ENCODE data around the gene CAMK2D.
A peak's percentile ranks its signal among the peaks of the same experiment; 100 is the strongest.

Gene CAMK2D

DNA sequence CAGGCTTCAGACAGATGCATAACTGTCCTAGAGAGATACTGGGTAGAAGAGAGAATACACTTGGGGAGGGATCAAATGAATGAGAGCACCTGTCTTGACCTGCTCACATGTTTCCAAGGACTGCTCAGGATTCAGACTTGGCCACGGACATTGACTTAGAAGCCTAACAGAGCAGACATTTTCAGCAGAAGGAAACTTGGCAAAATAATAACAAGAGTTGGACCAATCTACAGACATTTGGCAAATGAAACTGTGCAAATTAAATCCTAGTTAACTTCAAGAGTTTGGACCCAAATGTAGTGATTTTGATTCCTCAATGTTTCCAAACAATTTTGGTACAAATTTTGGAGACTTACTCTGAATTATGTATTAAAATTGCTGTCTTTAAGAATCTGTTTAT is 223.9 kb downstream of the CAMK2D start:
- TF ChIP-seq TAF1 (IDR thresholded peaks at IDR 0.05; ENCODE audit: low read depth, low read length): no peak
- no peak for TF ChIP-seq POLR2A (IDR thresholded peaks at IDR 0.05; ENCODE audit: low read depth, low read length)
- no peak for TF ChIP-seq POLR2AphosphoS5 (IDR thresholded peaks at IDR 0.05; ENCODE audit: low read depth, low read length)
- no peak for TF ChIP-seq SPI1 (IDR thresholded peaks at IDR 0.05; ENCODE audit: low read depth, low read length)
- TF ChIP-seq PAX5 (IDR thresholded peaks at IDR 0.05; ENCODE audit: insufficient read depth, low read length, severe bottlenecking): no peak
- no peak for TF ChIP-seq POU2F2 (IDR thresholded peaks at IDR 0.05; ENCODE audit: low read depth, low read length)
- DNase-seq (ENCODE audit: insufficient read length, low spot score): no peak
- no peak for FAIRE-seq

DNA sequence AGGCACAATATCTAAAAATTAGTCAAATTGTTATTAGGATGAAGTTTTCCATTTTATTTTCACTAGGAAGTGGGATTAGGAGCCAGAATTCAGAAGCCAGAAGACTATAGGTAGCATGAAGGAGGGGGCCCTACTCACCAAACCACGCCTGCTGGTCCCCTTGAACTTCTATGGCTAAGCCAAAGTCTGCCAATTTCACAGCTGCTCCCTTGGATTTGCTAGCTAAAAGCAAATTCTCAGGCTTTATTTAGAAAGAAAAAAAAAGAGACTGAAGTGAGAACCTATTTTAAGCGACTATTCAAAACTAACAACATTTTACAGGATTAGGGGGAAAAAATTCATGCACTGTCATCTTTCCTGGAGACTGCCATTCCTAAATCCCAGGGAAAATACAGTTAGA is 224.3 kb downstream of the CAMK2D start:
- FAIRE-seq (no peak), DNase-seq (ENCODE audit: insufficient read length, low spot score) (no peak)
- TF ChIP-seq SPI1 (IDR thresholded peaks at IDR 0.05; ENCODE audit: low read depth, low read length): no peak
- no peak for TF ChIP-seq POU2F2 (IDR thresholded peaks at IDR 0.05; ENCODE audit: low read depth, low read length)
- no peak for TF ChIP-seq TAF1 (IDR thresholded peaks at IDR 0.05; ENCODE audit: low read depth, low read length)
- TF ChIP-seq POLR2A (IDR thresholded peaks at IDR 0.05; ENCODE audit: low read depth, low read length): no peak
- TF ChIP-seq PAX5 (IDR thresholded peaks at IDR 0.05; ENCODE audit: insufficient read depth, low read length, severe bottlenecking): no peak
- TF ChIP-seq POLR2AphosphoS5 (IDR thresholded peaks at IDR 0.05; ENCODE audit: low read depth, low read length): no peak

DNA sequence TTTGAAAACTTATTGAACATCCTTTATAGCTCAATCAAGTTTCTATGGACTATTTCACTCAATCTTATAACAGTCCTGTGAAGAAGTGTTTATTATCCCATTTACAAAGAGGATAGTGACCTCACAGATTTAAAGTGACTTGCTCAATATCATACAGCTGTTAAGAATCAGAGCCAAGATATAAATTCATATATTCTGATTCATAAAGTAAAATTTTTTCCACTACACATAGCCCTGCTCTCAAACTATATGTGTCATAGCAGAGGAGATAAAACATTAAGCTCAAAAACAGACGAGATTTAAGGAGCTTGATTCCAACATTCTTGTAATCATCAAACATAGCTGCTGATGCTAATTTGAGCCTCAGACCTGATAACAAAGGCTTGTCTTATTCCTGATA is 226.8 kb downstream of the CAMK2D start:
- TF ChIP-seq POLR2A (IDR thresholded peaks at IDR 0.05; ENCODE audit: low read depth, low read length) (no peak), TAF1 (IDR thresholded peaks at IDR 0.05; ENCODE audit: low read depth, low read length) (no peak), POLR2AphosphoS5 (IDR thresholded peaks at IDR 0.05; ENCODE audit: low read depth, low read length) (no peak), PAX5 (IDR thresholded peaks at IDR 0.05; ENCODE audit: insufficient read depth, low read length, severe bottlenecking) (no peak), SPI1 (IDR thresholded peaks at IDR 0.05; ENCODE audit: low read depth, low read length) (no peak), POU2F2 (IDR thresholded peaks at IDR 0.05; ENCODE audit: low read depth, low read length) (no peak)
- DNase-seq (ENCODE audit: insufficient read length, low spot score) (no peak), FAIRE-seq (no peak)

DNA sequence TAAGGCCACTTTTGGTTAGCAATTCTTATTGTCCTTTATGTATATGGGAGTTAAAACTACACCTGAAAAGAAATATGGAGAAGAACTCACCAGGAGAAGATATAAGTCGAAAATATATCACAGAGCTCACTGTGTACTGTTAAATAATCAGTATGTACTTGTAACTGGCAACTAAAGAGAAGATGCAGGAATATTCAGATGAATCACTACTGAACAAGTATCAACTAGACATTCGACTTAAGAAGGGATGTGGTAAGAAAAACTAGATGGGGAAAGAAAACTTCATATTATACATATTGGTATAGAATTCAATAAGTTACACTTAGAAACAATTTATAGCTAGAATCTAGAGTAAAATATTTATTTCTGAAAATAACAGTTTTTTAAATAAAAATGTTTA is 230.0 kb downstream of the CAMK2D start:
- no peak for FAIRE-seq
- DNase-seq (ENCODE audit: insufficient read length, low spot score): no peak
- no peak for TF ChIP-seq SPI1 (IDR thresholded peaks at IDR 0.05; ENCODE audit: low read depth, low read length)
- TF ChIP-seq POLR2A (IDR thresholded peaks at IDR 0.05; ENCODE audit: low read depth, low read length): no peak
- TF ChIP-seq PAX5 (IDR thresholded peaks at IDR 0.05; ENCODE audit: insufficient read depth, low read length, severe bottlenecking): no peak
- no peak for TF ChIP-seq TAF1 (IDR thresholded peaks at IDR 0.05; ENCODE audit: low read depth, low read length)
- TF ChIP-seq POLR2AphosphoS5 (IDR thresholded peaks at IDR 0.05; ENCODE audit: low read depth, low read length): no peak
- TF ChIP-seq POU2F2 (IDR thresholded peaks at IDR 0.05; ENCODE audit: low read depth, low read length): no peak

DNA sequence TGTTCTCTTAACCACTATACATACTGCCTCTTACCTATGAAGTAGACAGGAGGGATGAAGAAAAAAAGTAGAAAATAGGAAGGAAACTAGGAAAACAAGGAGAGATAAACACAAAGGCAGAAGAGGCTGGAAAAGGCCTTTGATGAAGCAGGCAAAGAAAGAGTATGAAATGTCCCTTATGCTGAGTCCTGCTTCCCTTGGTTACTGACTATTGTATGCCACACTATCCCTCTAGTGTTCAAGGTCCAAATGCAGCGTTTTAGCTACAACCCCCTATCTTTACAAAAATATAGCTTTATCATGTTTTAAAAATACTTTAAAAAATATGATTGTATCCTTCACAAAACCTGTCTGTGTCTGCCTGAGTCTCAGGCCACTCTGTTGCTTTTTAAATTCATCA is 233.1 kb downstream of the CAMK2D start:
- DNase-seq (ENCODE audit: insufficient read length, low spot score) (no peak), FAIRE-seq (no peak)
- TF ChIP-seq TAF1 (IDR thresholded peaks at IDR 0.05; ENCODE audit: low read depth, low read length): no peak
- no peak for TF ChIP-seq POU2F2 (IDR thresholded peaks at IDR 0.05; ENCODE audit: low read depth, low read length)
- TF ChIP-seq POLR2A (IDR thresholded peaks at IDR 0.05; ENCODE audit: low read depth, low read length): no peak
- TF ChIP-seq SPI1 (IDR thresholded peaks at IDR 0.05; ENCODE audit: low read depth, low read length): no peak
- TF ChIP-seq PAX5 (IDR thresholded peaks at IDR 0.05; ENCODE audit: insufficient read depth, low read length, severe bottlenecking): no peak
- no peak for TF ChIP-seq POLR2AphosphoS5 (IDR thresholded peaks at IDR 0.05; ENCODE audit: low read depth, low read length)

DNA sequence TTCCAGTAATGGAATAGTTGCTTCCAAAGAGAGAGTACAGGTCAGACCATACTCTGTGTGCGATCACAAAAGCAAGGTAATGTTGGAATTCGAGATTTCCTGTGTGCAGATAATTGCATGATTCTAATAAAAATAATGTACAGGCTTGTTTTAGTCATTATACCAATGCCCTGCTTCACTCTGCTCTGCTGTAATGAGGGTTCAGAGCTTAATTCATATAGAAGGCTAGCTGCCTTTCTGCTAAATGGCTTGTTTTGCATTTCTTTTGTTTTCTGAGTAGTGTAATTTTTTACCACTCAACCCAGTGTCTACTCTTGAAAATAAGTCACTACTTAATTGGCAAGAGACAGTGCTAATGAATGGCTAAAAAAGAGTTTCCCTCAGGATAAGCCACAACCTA is 236.0 kb downstream of the CAMK2D start:
- TF ChIP-seq SPI1 (IDR thresholded peaks at IDR 0.05; ENCODE audit: low read depth, low read length) (no peak), POLR2A (IDR thresholded peaks at IDR 0.05; ENCODE audit: low read depth, low read length) (no peak), POU2F2 (IDR thresholded peaks at IDR 0.05; ENCODE audit: low read depth, low read length) (no peak), POLR2AphosphoS5 (IDR thresholded peaks at IDR 0.05; ENCODE audit: low read depth, low read length) (no peak)
- DNase-seq (ENCODE audit: insufficient read length, low spot score): no peak
- FAIRE-seq: peak; percentile 16

DNA sequence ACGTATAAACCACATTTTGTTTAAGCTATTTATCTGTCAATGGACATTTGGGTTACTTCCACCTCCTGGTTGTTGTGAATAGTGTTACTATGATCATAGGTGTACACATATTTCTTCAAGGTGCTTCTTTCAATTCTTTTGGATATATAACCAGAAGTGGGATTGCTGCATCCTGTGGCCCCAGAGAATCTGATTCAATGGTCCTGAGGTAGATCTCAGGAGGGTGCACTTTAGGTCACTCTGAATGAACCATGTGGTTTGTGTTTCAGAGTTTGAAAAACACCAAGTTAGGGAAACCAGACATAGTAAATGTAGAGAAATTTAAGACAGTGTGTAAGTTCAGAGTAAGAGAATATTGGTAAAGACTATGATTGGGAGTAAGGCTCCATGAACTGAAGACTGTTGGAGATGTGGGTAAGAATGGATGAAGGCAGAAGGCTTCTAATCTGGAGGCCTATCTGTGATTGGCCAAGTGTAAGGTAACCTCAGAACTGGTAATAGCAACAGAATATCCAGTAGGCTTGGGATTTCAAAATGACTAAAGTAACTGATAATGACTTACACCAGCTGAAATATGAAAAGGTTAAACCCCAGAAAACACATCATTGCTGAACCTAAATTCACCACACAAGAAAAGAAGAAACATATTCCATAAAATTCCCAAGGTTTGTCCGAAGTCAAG is 236.9 kb downstream of the CAMK2D start:
- FAIRE-seq (peak; percentile 72), DNase-seq (ENCODE audit: insufficient read length, low spot score) (no peak)
- TF ChIP-seq TAF1 (IDR thresholded peaks at IDR 0.05; ENCODE audit: low read depth, low read length) (no peak), POLR2A (IDR thresholded peaks at IDR 0.05; ENCODE audit: low read depth, low read length) (no peak), SPI1 (IDR thresholded peaks at IDR 0.05; ENCODE audit: low read depth, low read length) (no peak), POU2F2 (IDR thresholded peaks at IDR 0.05; ENCODE audit: low read depth, low read length) (no peak), PAX5 (IDR thresholded peaks at IDR 0.05; ENCODE audit: insufficient read depth, low read length, severe bottlenecking) (no peak), POLR2AphosphoS5 (IDR thresholded peaks at IDR 0.05; ENCODE audit: low read depth, low read length) (no peak)

DNA sequence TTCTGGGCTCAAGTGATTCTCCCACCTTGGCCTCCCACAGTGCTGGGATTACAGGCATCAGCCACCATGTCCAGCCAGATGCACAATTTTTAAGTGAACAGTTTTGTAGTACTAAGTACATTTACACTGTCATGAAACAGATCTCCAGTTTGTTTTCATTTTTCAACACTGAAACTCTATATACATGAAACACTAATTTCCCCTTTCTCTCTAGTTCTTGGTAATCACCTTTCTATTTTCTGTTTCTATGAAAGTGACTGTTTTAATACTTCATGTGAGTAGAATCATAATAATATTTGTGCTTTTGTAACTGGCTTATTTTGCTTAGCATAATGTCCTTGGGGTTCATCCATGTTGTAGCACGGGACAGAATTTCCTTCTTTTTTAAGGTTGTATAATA is 237.4 kb downstream of the CAMK2D start:
- FAIRE-seq (peak; percentile 48), DNase-seq (ENCODE audit: insufficient read length, low spot score) (no peak)
- TF ChIP-seq SPI1 (IDR thresholded peaks at IDR 0.05; ENCODE audit: low read depth, low read length): no peak
- no peak for TF ChIP-seq TAF1 (IDR thresholded peaks at IDR 0.05; ENCODE audit: low read depth, low read length)
- TF ChIP-seq POU2F2 (IDR thresholded peaks at IDR 0.05; ENCODE audit: low read depth, low read length): no peak
- no peak for TF ChIP-seq PAX5 (IDR thresholded peaks at IDR 0.05; ENCODE audit: insufficient read depth, low read length, severe bottlenecking)
- TF ChIP-seq POLR2A (IDR thresholded peaks at IDR 0.05; ENCODE audit: low read depth, low read length): no peak
- no peak for TF ChIP-seq POLR2AphosphoS5 (IDR thresholded peaks at IDR 0.05; ENCODE audit: low read depth, low read length)

DNA sequence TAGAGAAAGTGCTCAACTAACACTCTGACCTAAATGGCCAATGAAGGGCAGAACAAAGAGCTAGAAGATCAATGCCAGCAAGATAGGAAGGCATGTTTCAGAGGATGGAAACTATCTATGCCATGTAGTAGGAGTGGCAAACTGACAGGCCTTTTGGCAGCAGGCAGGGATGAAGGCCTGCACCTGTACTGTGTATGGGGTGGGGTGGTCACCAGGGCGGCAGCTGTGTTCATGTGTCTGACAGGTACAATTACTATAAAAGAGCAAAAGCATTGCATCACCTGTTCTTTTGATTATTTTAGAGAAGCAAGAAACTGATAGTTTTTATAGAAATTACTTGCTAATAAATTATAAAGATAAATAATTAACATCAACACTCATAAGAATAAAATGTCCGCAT is 239.1 kb downstream of the CAMK2D start:
- no peak for FAIRE-seq
- DNase-seq (ENCODE audit: insufficient read length, low spot score): no peak

More for the DNA sequence above, 239.1 kb downstream of the CAMK2D start:
- no peak for TF ChIP-seq POU2F2 (IDR thresholded peaks at IDR 0.05; ENCODE audit: low read depth, low read length)
- no peak for TF ChIP-seq POLR2A (IDR thresholded peaks at IDR 0.05; ENCODE audit: low read depth, low read length)
- no peak for TF ChIP-seq POLR2AphosphoS5 (IDR thresholded peaks at IDR 0.05; ENCODE audit: low read depth, low read length)
- TF ChIP-seq TAF1 (IDR thresholded peaks at IDR 0.05; ENCODE audit: low read depth, low read length): no peak
- TF ChIP-seq SPI1 (IDR thresholded peaks at IDR 0.05; ENCODE audit: low read depth, low read length): no peak
- TF ChIP-seq PAX5 (IDR thresholded peaks at IDR 0.05; ENCODE audit: insufficient read depth, low read length, severe bottlenecking): no peak
